ENCODE data around the gene PMFBP1. TPM values are rescaled to one million over a fixed set of nuclear protein-coding genes. Genes with fewer than 3 reads are reported as not detected.

PMFBP1 gene
- polyA plus RNA-seq, 1 of the 3 experiments (the other 2 are of a cell fraction): 0.16 TPM

GRCh38 chr16:72128701-72129100 is 43.3 kb downstream of the PMFBP1 start:
- H3F3A ChIP-seq (replicated peaks; ENCODE audit: insufficient read depth): no peaks in the 10 kb centered on the region
- no peak overlapping the region for H3K9ac ChIP-seq
- H3K27me3 ChIP-seq (ENCODE audit: insufficient read depth): no peaks in the 10 kb centered on the region
- no peak for TF ChIP-seq MXI1 (IDR thresholded peaks at IDR 0.05; ENCODE audit: low read depth, low read length)
- no peak for TF ChIP-seq SMC3 (IDR thresholded peaks at IDR 0.05; ENCODE audit: low read depth, low read length)
- TF ChIP-seq EZH2phosphoT487 (IDR thresholded peaks at IDR 0.05; ENCODE audit: borderline replicate concordance, low read depth): no peak
- no peak for TF ChIP-seq GATA2 (CRISPR knock-in tag; IDR thresholded peaks at IDR 0.05)
- no peak for TF ChIP-seq FOSL2 (IDR thresholded peaks at IDR 0.05; ENCODE audit: borderline replicate concordance, low read depth)
- no peak for TF ChIP-seq GABPA (IDR thresholded peaks at IDR 0.05; ENCODE audit: low read depth)
- TF ChIP-seq JUND (IDR thresholded peaks at IDR 0.05): no peak
- TF ChIP-seq EP300 (IDR thresholded peaks at IDR 0.05; ENCODE audit: borderline replicate concordance in 1 of 2, low read depth in 1 of 2, low read length in 1 of 2): no peak
- TF ChIP-seq IRF3 (IDR thresholded peaks at IDR 0.05; ENCODE audit: low read depth, low read length): no peak
- TF ChIP-seq, protein P1, sequence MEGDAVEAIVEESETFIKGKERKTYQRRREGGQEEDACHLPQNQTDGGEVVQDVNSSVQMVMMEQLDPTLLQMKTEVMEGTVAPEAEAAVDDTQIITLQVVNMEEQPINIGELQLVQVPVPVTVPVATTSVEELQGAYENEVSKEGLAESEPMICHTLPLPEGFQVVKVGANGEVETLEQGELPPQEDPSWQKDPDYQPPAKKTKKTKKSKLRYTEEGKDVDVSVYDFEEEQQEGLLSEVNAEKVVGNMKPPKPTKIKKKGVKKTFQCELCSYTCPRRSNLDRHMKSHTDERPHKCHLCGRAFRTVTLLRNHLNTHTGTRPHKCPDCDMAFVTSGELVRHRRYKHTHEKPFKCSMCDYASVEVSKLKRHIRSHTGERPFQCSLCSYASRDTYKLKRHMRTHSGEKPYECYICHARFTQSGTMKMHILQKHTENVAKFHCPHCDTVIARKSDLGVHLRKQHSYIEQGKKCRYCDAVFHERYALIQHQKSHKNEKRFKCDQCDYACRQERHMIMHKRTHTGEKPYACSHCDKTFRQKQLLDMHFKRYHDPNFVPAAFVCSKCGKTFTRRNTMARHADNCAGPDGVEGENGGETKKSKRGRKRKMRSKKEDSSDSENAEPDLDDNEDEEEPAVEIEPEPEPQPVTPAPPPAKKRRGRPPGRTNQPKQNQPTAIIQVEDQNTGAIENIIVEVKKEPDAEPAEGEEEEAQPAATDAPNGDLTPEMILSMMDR (IDR thresholded peaks at IDR 0.05): no peak
- TF ChIP-seq MAX (IDR thresholded peaks at IDR 0.05; ENCODE audit: low read depth): no peak
- TF ChIP-seq PBX3 (IDR thresholded peaks at IDR 0.05): no peak
- TF ChIP-seq ELF1 (IDR thresholded peaks at IDR 0.05): no peak
- no peak for TF ChIP-seq TCF12 (IDR thresholded peaks at IDR 0.05)
- no peak for TF ChIP-seq YY1 (IDR thresholded peaks at IDR 0.05; ENCODE audit: low read depth)
- TF ChIP-seq ZBTB33 (IDR thresholded peaks at IDR 0.05; ENCODE audit: borderline replicate concordance, low read depth): no peak
- no peak for TF ChIP-seq TAF1 (IDR thresholded peaks at IDR 0.05; ENCODE audit: borderline replicate concordance, low read depth, low read length)
- TF ChIP-seq CHD2 (IDR thresholded peaks at IDR 0.05; ENCODE audit: low read length, partially characterized antibody): no peak
- no peak for TF ChIP-seq RFX5 (IDR thresholded peaks at IDR 0.05; ENCODE audit: low read length)
- H3K79me2 ChIP-seq (ENCODE audit: insufficient read depth): no peaks in the 10 kb centered on the region
- no peak overlapping the region for H2AFZ ChIP-seq (ENCODE audit: low read depth)
- no peaks in the 10 kb centered on the region for H3K36me3 ChIP-seq (replicated peaks in 1 of 2; ENCODE audit: control insufficient read depth in 1 of 2, insufficient read depth in 2 of 2, low read length in 1 of 2)
- no peaks in the 10 kb centered on the region for H3K9me2 ChIP-seq
- ChIA-PET POLR2A (no interaction called here), CTCF (interaction anchor here (2.5 to 4.7 kb wide), 3 partner anchors 21 to 338 kb away, joined by 8 to 15 read pairs (median 9); no protein-coding TSS in a partner anchor)
- no peak overlapping the region for H3K4me3 ChIP-seq (ENCODE audit: low read depth in 2 of 2, low read length in 1 of 2)
- no peak overlapping the region for H3K27ac ChIP-seq (ENCODE audit: low read depth in 2 of 2, low read length in 1 of 2)
- no peaks in the 10 kb centered on the region for H3K9me3 ChIP-seq
- no peaks in the 10 kb centered on the region for H4K20me1 ChIP-seq (ENCODE audit: insufficient read depth)
- H3K4me2 ChIP-seq: no peak overlapping the region
- 91% methylated on average over 9 of the region's 9 CpGs for WGBS (ENCODE audit: low lambda C conversion rate)
- no peak for DNase-seq
- peaks cover 0 to 7% of the 10 kb centered on the region in 2 experiments; a peak in 1 of 4 replicates for H3K4me1 ChIP-seq (ENCODE audit: control insufficient read depth in 1 of 2, insufficient read depth in 2 of 2, low read depth in 1 of 2, low read length in 1 of 2)
